Mesendoderm (in vitro differentiated cells): ENCODE data around the gene TP53AIP1. TPM values are rescaled to one million over a fixed set of nuclear protein-coding genes. Genes with fewer than 3 reads are reported as not detected.

Experiments used
- DNase-seq: peaks from one replicate; pipeline ENCODE4 v3.0.0; 2013
- H2AK5ac ChIP-seq: 2 replicates; pipeline ENCODE4 v1.6.1; 2013; ENCODE audit warnings: low read length, inconsistent platforms
- H2BK120ac ChIP-seq: 2 replicates; pipeline ENCODE4 v1.6.1; 2013; ENCODE audit warnings: low read depth, mild to moderate bottlenecking, low read length, moderate library complexity, mixed read lengths
- H2BK15ac ChIP-seq: replicated peaks from 2 replicates; pipeline ENCODE4 v1.6.1; 2013; ENCODE audit warnings: low read depth, mild to moderate bottlenecking, moderate library complexity
- H2BK5ac ChIP-seq: 2 replicates; pipeline ENCODE4 v1.6.1; 2013; ENCODE audit warnings: low read length, inconsistent platforms
- H3K18ac ChIP-seq: 2 replicates; pipeline ENCODE4 v1.6.1; 2013; ENCODE audit warnings: mild to moderate bottlenecking, low read length, mixed read lengths
- H3K23ac ChIP-seq: one replicate; pipeline ENCODE4 v1.6.1; 2013; ENCODE audit warnings: low read length
- H3K27ac ChIP-seq: 2 replicates; pipeline ENCODE4 v1.5.1; 2013; ENCODE audit warnings: low read depth, mild to moderate bottlenecking, inconsistent platforms, low read length, moderate library complexity
- H3K27me3 ChIP-seq: 2 replicates; pipeline ENCODE4 v1.6.1; 2013; ENCODE audit warnings: low read length, control low read depth, mild to moderate bottlenecking, inconsistent platforms; ENCODE audit not compliant: insufficient read depth, poor library complexity
- H3K36me3 ChIP-seq: 2 replicates; pipeline ENCODE4 v1.6.1; 2013; ENCODE audit warnings: low read length, inconsistent platforms; ENCODE audit not compliant: control insufficient read depth, insufficient read depth
- H3K4ac ChIP-seq: one replicate; pipeline ENCODE4 v1.6.1; 2013; ENCODE audit warnings: low read depth, mild to moderate bottlenecking, low read length, moderate library complexity
- H3K4me1 ChIP-seq: 2 replicates; pipeline ENCODE4 v1.6.1; 2013; ENCODE audit warnings: low read depth, low read length, inconsistent platforms; ENCODE audit not compliant: control insufficient read depth
- H3K4me2 ChIP-seq: 2 replicates; pipeline ENCODE4 v1.6.1; 2013; ENCODE audit warnings: low read length
- H3K4me3 ChIP-seq: 2 replicates; pipeline ENCODE4 v1.5.1; 2013; ENCODE audit warnings: mild to moderate bottlenecking, low read length
- H3K56ac ChIP-seq: one replicate; pipeline ENCODE4 v1.6.1; 2013; ENCODE audit warnings: low read length
- H3K79me1 ChIP-seq: 2 replicates; pipeline ENCODE4 v1.6.1; 2013; ENCODE audit warnings: low read length, inconsistent platforms
- H3K79me2 ChIP-seq: 2 replicates; pipeline ENCODE4 v1.6.1; 2013; ENCODE audit warnings: mild to moderate bottlenecking, low read length; ENCODE audit not compliant: control insufficient read depth, insufficient read depth
- H3K9ac ChIP-seq: 2 replicates; pipeline ENCODE4 v1.6.1; 2013; ENCODE audit warnings: low read length, inconsistent platforms
- H4K5ac ChIP-seq: one replicate; pipeline ENCODE4 v1.6.1; 2013; ENCODE audit warnings: low read length
- H4K8ac ChIP-seq: one replicate; pipeline ENCODE4 v1.6.1; 2013; ENCODE audit warnings: low read depth, mild to moderate bottlenecking, control low read depth, low read length, moderate library complexity
- WGBS: extraction: QIAGEN DNeasy Blood & Tissue Kit; methylation state at CpG from one replicate; pipeline ENCODE4 v1.1.7; 2013; ENCODE audit warnings: low lambda C conversion rate, missing lambda C conversion rate; ENCODE audit not compliant: insufficient coverage; ENCODE audit errors: extremely low coverage; 5-methylcytosine and 5-hydroxymethylcytosine counted together
- polyA plus RNA-seq, 2 experiments: library from polyadenylated mRNA; stranded (reverse); fragments of 200-250 nt; gene quantifications; one replicate each; pipeline ENCODE4 v1.2.3, GENCODE V29; 2013

TP53AIP1 gene, protein sequence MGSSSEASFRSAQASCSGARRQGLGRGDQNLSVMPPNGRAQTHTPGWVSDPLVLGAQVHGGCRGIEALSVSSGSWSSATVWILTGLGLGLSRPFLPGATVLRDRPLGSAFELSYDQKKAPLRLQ
- polyA plus RNA-seq (2013, experiment 1 of 2): not detected
- 0.03 TPM for polyA plus RNA-seq (2013, experiment 2 of 2)

DNA sequence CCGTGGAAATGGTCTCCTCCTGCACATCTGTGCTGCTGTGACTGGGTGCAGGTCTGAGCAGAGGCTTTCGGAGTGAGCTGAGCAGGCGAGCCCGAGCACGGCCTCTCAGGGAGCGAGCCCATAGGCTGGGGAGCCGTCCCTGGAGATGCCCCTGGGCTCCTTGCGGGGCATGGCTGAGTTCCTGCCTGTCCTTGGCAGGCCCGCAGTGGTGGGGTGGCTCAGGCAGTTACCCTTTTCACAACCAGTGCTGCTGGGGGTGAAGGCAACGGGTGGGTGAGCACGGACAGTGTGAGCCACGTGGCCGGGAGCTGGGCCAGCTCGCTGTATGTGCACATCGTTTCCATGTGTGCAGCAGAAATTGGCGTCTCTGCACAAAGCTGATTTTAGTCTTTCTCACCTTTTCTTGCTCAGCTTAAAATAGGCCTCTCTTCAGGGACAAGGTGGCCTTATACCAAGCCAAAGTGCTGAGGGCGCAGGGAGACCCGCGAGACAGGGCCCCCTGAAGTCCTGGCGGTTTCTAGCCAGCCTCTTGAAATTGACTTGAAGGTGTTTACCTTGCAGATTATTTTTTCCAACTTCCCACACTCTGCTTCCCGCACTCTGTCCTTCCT is at the start of gene TP53AIP1:
TSS of gene TP53AIP1 (minus strand) at position 55 of the 611 bp plus-strand sequence. CDS start 5,053 bp downstream, outside the sequence.
- H3K36me3 ChIP-seq: no peaks in the 10 kb centered on the region
- no peak within 1 kb of the TSS for H3K23ac ChIP-seq
- H3K56ac ChIP-seq: no peak within 1 kb of the TSS
- no peaks in the 10 kb centered on the region for H3K79me1 ChIP-seq
- H3K4me2 ChIP-seq: no peak within 1 kb of the TSS
- H3K4me3 ChIP-seq: no peak within 1 kb of the TSS
- H3K27ac ChIP-seq: no peak within 1 kb of the TSS
- no peaks in the 10 kb centered on the region for H3K79me2 ChIP-seq
- H4K5ac ChIP-seq: no peak within 1 kb of the TSS
- no peak within 1 kb of the TSS for H2BK120ac ChIP-seq
- no CpG with 5 or more reads among the region's 21 CpGs for WGBS
- no peak within 1 kb of the TSS for H2BK15ac ChIP-seq
- H2AK5ac ChIP-seq: no peak within 1 kb of the TSS
- no peak within 1 kb of the TSS for H2BK5ac ChIP-seq
- H3K27me3 ChIP-seq: no peaks in the 10 kb centered on the region
- H3K18ac ChIP-seq: no peak within 1 kb of the TSS
- DNase-seq: no peak
- no peak within 1 kb of the TSS for H3K9ac ChIP-seq
- H3K4me1 ChIP-seq: no peaks in the 10 kb centered on the region
- H4K8ac ChIP-seq: no peak within 1 kb of the TSS
- no peak within 1 kb of the TSS for H3K4ac ChIP-seq

DNA sequence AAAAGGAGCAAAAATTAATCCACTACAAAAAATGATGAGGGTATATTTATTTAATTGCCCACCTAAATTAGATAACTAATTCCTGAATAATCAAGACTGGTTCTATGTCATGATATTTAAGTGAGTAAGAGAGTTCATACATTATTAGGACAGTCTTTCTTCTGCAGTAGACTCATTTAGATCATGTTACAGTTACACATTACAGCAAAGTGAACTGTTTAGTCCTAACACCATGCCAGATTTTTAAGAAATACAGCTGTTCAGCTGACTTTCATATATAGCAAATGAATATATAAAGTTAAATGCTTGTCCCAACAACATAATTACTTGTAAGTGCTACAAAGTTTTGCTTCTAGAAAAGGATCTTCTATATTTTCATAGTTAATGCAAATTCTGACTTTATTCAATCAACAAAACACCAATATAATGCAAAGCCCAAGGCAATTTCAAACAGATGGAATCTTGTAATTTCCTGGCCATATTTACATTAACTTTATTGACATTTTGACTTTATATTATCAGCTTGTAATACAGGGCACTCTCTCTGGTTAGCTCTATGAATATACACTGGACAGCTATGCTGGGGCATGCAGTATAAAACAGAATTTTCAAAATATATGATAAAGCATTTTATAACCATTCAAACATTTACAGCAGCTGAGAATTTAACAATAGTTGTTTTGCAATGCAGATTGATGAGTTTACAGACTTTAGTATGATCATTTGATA is 45.7 kb upstream of the TP53AIP1 start:
- no peaks in the 10 kb centered on the region for H3K36me3 ChIP-seq
- no peak overlapping the region for H3K27ac ChIP-seq
- no peaks in the 10 kb centered on the region for H3K79me1 ChIP-seq

DNA sequence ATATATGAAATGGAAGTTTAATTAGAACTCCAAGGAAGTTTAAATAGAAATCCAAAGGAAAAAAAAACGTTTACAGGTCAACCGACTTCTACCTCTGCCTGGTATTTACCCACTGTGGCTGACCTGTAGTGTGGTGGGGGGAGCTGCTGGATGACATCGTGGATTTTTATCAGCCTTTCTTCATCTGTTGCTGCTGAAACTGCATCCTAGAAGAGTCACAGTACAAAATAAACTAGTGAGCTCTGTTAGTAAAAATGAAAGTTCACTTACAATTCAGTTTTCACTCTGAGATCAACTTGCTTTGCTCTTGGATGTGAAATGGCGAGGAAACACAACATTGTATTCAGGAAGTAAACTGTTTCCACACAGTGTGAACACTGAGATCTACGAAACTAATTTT is 43.2 kb upstream of the TP53AIP1 start:
- H3K36me3 ChIP-seq: no peaks in the 10 kb centered on the region
- no peak overlapping the region for H3K27ac ChIP-seq
- no peak overlapping the region for H3K4ac ChIP-seq
- H3K4me2 ChIP-seq: no peak overlapping the region
- H3K18ac ChIP-seq: no peak overlapping the region
- no peaks in the 10 kb centered on the region for H3K4me1 ChIP-seq
- no peaks in the 10 kb centered on the region for H3K27me3 ChIP-seq
- no peaks in the 10 kb centered on the region for H3K79me2 ChIP-seq
- no peak overlapping the region for H3K23ac ChIP-seq
- no peak overlapping the region for H2AK5ac ChIP-seq
- WGBS: no CpG with 5 or more reads among the region's 5 CpGs
- H2BK120ac ChIP-seq: no peak overlapping the region
- no peak overlapping the region for H3K9ac ChIP-seq
- H2BK15ac ChIP-seq: no peak overlapping the region
- H2BK5ac ChIP-seq: no peak overlapping the region
- no peak overlapping the region for H3K56ac ChIP-seq
- no peak overlapping the region for H3K4me3 ChIP-seq
- H4K5ac ChIP-seq: no peak overlapping the region
- no peak overlapping the region for H4K8ac ChIP-seq
- no peak for DNase-seq
- H3K79me1 ChIP-seq: no peaks in the 10 kb centered on the region

More for the DNA sequence above, 45.7 kb upstream of the TP53AIP1 start:
- Histone ChIP-seq H3K27me3 (no peaks in the 10 kb centered on the region), H3K56ac (no peak overlapping the region), H3K4me1 (no peaks in the 10 kb centered on the region), H3K79me2 (no peaks in the 10 kb centered on the region), H3K4me2 (no peak overlapping the region), H2AK5ac (no peak overlapping the region), H4K5ac (no peak overlapping the region), H3K9ac (no peak overlapping the region), H4K8ac (no peak overlapping the region), H3K4me3 (no peak overlapping the region), H2BK120ac (no peak overlapping the region), H2BK15ac (no peak overlapping the region), H3K23ac (no peak overlapping the region), H3K4ac (no peak overlapping the region), H3K18ac (no peak overlapping the region), H2BK5ac (no peak overlapping the region)
- DNase-seq: no peak

DNA sequence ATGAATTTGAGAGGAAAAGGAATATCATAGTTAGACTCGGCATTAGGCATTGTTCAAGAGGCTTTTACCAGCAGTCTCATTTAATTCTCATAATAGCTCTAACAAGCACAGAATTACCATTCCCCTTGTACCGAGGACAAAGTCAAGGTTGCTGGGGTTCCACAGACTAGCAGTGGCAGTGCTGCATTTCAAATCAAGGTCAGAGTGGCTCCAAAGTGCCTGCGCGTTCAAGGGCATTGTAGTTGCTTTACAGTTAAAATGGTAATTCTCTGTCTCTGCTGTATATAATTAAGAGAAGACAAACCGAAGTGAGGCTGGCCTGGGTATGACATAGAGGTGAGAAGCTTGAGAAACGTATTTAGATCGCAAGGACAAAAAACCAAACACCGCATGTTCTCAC is 40.4 kb upstream of the TP53AIP1 start:
- Histone ChIP-seq H3K4me2 (no peak overlapping the region), H4K5ac (no peak overlapping the region), H3K4me3 (no peak overlapping the region), H3K9ac (no peak overlapping the region), H3K18ac (no peak overlapping the region), H3K4me1 (no peaks in the 10 kb centered on the region), H3K79me2 (no peaks in the 10 kb centered on the region), H2BK120ac (no peak overlapping the region), H3K27ac (no peak overlapping the region), H3K56ac (no peak overlapping the region), H3K27me3 (no peaks in the 10 kb centered on the region), H2BK15ac (no peak overlapping the region), H2AK5ac (no peak overlapping the region), H4K8ac (no peak overlapping the region), H3K36me3 (no peaks in the 10 kb centered on the region), H3K79me1 (no peaks in the 10 kb centered on the region), H2BK5ac (no peak overlapping the region), H3K23ac (no peak overlapping the region), H3K4ac (no peak overlapping the region)
- WGBS: no CpG with 5 or more reads among the region's 8 CpGs
- no peak for DNase-seq

DNA sequence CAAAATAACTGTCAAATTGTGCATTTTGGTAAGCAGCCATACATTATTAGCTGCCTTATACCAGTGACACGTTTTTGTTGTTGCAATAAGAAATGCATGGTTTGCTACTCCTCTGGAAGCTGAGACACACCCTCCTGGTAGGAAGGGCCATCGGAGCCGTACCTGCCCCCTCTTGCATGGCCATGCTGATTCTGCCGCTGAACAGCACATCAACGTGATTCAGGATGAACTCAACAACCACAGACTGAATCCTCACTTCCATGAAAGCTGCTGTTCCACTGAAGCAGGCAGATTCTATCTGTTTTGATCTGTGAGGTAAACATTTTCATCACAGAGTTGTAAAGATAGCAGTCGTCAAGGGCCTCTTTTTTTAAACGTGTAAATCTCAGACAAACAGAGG is 38.6 kb upstream of the TP53AIP1 start:
- Histone ChIP-seq H3K4ac (no peak overlapping the region), H3K27me3 (no peaks in the 10 kb centered on the region), H3K36me3 (no peaks in the 10 kb centered on the region), H3K23ac (no peak overlapping the region), H3K4me3 (no peak overlapping the region), H2BK120ac (no peak overlapping the region), H3K9ac (no peak overlapping the region), H3K4me2 (no peak overlapping the region), H3K56ac (no peak overlapping the region), H4K5ac (no peak overlapping the region), H3K27ac (no peak overlapping the region), H2BK15ac (no peak overlapping the region), H3K4me1 (no peaks in the 10 kb centered on the region), H2BK5ac (no peak overlapping the region), H3K79me2 (no peaks in the 10 kb centered on the region), H4K8ac (no peak overlapping the region), H3K79me1 (no peaks in the 10 kb centered on the region), H2AK5ac (no peak overlapping the region), H3K18ac (no peak overlapping the region)
- no CpG with 5 or more reads among the region's 7 CpGs for WGBS
- no peak for DNase-seq
